Psoas muscle (tissue), 8 donors: ENCODE data around the gene SNX4. TPM values are rescaled to one million over a fixed set of nuclear protein-coding genes. Genes with fewer than 3 reads are reported as not detected.
A peak's percentile ranks its signal among the peaks of the same experiment; 100 is the strongest.

Experiments
- ATAC-seq, 4 donors: fragments of 200-7000 bp; cut with Tn5 transposase; one replicate each; pipeline ENCODE4 v1.9.1; 2020; ENCODE audit warnings: moderate library complexity in 3 of 4, mild to moderate bottlenecking in 2 of 4
- DNase-seq, 2 donors: peaks; one replicate each; pipeline ENCODE4 v3.0.0-alpha.2; 2020
- H3K27ac ChIP-seq: fragments of 200-600 bp; one replicate; pipeline ENCODE4 v1.8.0; 2022
- H3K27me3 ChIP-seq, 3 donors: fragments of 200-600 bp in 1 of 3; one replicate each; pipeline versions ENCODE4 v1.6.1 to v1.8.0; 2013 to 2022; ENCODE audit warnings: low read length in 2 of 3, mild to moderate bottlenecking in 2 of 3, moderate library complexity in 1 of 3; ENCODE audit not compliant: insufficient read depth in 3 of 3
- H3K36me3 ChIP-seq, 2 donors: fragments of 200-600 bp in 1 of 2; one replicate each; pipeline versions ENCODE4 v1.6.1 to v1.8.0; 2013 to 2022; ENCODE audit warnings: low read depth in 1 of 2, mild to moderate bottlenecking in 1 of 2, moderate library complexity in 1 of 2; ENCODE audit not compliant: insufficient read depth in 1 of 2
- H3K4me1 ChIP-seq: fragments of 200-600 bp; one replicate; pipeline ENCODE4 v1.8.0; 2022
- H3K4me3 ChIP-seq: fragments of 200-600 bp; one replicate; pipeline ENCODE4 v1.8.0; 2022; ENCODE audit warnings: mild to moderate bottlenecking
- H3K9me3 ChIP-seq: fragments of 200-600 bp; one replicate; pipeline ENCODE4 v1.8.0; 2022
- WGBS, 3 donors: extraction: QIAGEN DNeasy Blood & Tissue Kit; methylation state at CpG; one replicate each; pipeline versions ENCODE4 v1.1.6 to v1.1.7; 2013; 5-methylcytosine and 5-hydroxymethylcytosine counted together
- intact Hi-C, 2 donors: fragments of 100-400 bp; cut with DNase I; formaldehyde crosslinking; loops; one replicate each; pipeline versions ENCODE4 v1.11.0 to v1.14.2; 2022
- polyA plus RNA-seq, 3 donors: library from polyadenylated mRNA; stranded (reverse); fragments of 200-250 nt; gene quantifications; one replicate each; pipeline ENCODE4 v1.2.3, GENCODE V29; 2013
- total RNA-seq, 4 donors: library from RNA; stranded (reverse); fragmentation: NEBNext Ultra II Directional in 2 of 4; extraction: Animal tissue kit (Norgen Biotek cat#: 25700) in 2 of 4; gene quantifications; one replicate each; pipeline versions ENCODE4 v1.2.1 to v1.2.4, GENCODE V29; 2021 to 2023
- TF ChIP-seq, protein P1 (sequence below): fragments of 200-600 bp; IDR thresholded peaks from one replicate; pipeline ENCODE4 v1.8.0; 2022; ENCODE audit warnings: antibody characterized with exemption
- donor health status: healthy with polysubstance abuse.
- donor health status: DM: no; HTN: no; CAD: no; lungs with moderate emphysema.
- donor health status: Bipolar disorder and iron deficiency.
- donor health status: healthy.
- donor health status: DM: yes; HTN: yes; CAD: no.
- donor health status: DM: no; HTN: no; CAD: no.
- donor health status: DM: no; HTN: no; CAD: no.
- donor health status: DM: yes; HTN: yes; CAD: no.

Gene SNX4
- total and polyA plus RNA-seq, 7 donors, result 16.9 to 30.1 (median 23.6) TPM

DNA sequence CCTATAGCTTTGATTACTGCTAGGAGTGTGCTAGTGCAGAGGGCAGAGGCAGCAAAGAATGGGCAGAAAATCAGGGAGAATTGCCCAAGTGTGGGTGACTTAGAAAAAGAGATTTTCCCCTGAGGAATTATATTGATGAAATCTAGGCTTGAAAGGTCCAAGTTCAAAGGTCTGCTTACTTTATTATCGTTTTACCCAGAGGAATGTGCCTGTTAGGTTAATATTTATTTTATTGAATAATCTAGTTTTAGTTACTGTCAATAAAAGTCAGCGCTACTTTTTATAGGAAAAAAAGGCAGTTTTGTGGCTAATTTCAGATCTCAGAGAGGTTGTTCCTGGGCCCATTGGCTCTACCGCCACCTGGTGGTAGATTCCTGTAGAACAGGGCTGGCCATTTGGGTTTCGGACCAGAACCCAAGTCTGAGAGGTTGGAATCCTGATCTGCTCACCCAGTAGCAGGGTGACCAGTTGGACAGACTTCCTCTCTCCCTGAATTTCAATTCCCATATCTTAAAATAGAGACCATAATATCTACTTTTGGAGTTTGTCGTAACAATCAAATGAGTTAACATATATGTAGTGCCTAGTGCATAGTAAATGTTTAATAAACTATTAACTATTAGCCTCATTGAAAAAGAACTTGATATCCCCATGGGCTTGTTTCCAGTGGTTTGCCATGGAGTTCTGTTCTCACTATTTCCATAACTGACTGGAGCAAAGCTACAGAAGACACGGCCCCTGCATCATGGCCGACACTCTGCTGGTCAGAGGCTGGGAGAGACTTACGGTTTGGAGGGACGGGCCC lies 82.2 kb downstream of the SNX4 start:
- TF ChIP-seq, protein P1, sequence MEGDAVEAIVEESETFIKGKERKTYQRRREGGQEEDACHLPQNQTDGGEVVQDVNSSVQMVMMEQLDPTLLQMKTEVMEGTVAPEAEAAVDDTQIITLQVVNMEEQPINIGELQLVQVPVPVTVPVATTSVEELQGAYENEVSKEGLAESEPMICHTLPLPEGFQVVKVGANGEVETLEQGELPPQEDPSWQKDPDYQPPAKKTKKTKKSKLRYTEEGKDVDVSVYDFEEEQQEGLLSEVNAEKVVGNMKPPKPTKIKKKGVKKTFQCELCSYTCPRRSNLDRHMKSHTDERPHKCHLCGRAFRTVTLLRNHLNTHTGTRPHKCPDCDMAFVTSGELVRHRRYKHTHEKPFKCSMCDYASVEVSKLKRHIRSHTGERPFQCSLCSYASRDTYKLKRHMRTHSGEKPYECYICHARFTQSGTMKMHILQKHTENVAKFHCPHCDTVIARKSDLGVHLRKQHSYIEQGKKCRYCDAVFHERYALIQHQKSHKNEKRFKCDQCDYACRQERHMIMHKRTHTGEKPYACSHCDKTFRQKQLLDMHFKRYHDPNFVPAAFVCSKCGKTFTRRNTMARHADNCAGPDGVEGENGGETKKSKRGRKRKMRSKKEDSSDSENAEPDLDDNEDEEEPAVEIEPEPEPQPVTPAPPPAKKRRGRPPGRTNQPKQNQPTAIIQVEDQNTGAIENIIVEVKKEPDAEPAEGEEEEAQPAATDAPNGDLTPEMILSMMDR, result peak; percentile 96
- WGBS, 3 donors, result 51 to 55% (median 52%) methylated on average over 9 of the region's 9 CpGs
- Histone ChIP-seq H3K36me3 (no peaks in the 10 kb centered on the region), H3K27ac (no peak overlapping the region), H3K9me3 (peaks cover 4% of the 10 kb centered on the region), H3K4me3 (no peak overlapping the region), H3K27me3 (no peaks in the 10 kb centered on the region), H3K4me1 (no peaks in the 10 kb centered on the region)
- intact Hi-C loops, result loop anchor here (1.0 to 5.0 kb wide), 3 partner anchors 441 to 511 kb away; no protein-coding TSS in a partner anchor
- DNase-seq, result peak; percentile 56 to 67
- ATAC-seq, result peak in 3 of 4 donors; percentile 53 to 75 (median 54)

DNA sequence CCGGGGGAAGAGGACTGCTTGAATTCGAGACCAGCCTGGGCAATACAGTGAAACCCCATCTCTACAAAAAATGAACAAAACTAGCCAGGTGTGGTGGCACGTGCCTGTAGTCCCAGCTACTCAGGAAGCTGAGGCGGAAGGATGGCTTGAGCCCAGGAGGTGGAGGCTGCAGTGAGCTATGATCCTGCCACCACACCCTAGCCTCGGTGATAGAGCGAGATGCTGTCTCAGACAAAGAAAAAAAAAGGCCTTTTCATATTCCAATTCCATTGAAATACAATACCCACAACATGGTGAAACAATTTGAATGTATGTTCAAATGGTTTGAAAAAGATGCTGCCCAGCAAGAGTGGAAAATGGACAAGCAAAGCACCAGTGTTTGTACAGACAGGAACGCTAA lies 83.1 kb downstream of the SNX4 start:
- Histone ChIP-seq H3K27ac (no peak overlapping the region), H3K27me3 (no peaks in the 10 kb centered on the region), H3K4me1 (no peaks in the 10 kb centered on the region), H3K9me3 (no peaks in the 10 kb centered on the region), H3K36me3 (no peaks in the 10 kb centered on the region), H3K4me3 (no peak overlapping the region)
- intact Hi-C loops, result loop anchor here (1.0 to 5.0 kb wide), 3 partner anchors 440 to 510 kb away; no protein-coding TSS in a partner anchor
- TF ChIP-seq, protein P1, result no peak
- 78 to 88% (median 85%) methylated on average over 7 of the region's 7 CpGs for WGBS, 3 donors
- DNase-seq, result no peak
- ATAC-seq, result no peak

DNA sequence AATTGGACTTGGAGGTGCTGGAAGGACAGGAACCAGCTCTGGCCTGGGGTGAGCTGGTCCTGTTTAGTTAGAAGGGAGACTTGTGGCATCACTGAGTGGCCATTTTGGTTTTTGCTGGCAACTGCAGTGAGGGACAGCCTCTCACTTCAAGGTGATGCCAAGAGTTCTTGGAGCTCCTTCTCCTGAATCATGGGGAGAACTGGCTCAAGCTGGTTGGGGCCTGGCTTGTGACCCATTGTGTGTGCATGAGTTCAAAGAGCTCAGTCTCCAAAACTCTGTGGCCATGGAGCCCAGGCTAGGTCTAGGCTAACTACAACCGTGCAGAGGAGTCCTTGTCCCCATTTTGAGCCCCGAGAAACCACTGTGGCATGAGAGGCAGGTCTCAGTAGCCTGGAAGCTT lies 84.8 kb downstream of the SNX4 start:
- H3K27ac ChIP-seq, result no peak overlapping the region
- WGBS, 3 donors, result 91 to 99% (median 96%) methylated on average over 2 of the region's 2 CpGs
- no peak for DNase-seq
- TF ChIP-seq, protein P1, result no peak
- H3K27me3 ChIP-seq, result no peaks in the 10 kb centered on the region
- no peak overlapping the region for H3K4me3 ChIP-seq
- intact Hi-C loops, result loop anchor here in 1 of 2 donors (5.0 kb wide), 1 partner anchor 508 kb away; no protein-coding TSS in a partner anchor
- no peak for ATAC-seq
- no peaks in the 10 kb centered on the region for H3K4me1 ChIP-seq
- no peaks in the 10 kb centered on the region for H3K36me3 ChIP-seq
- no peaks in the 10 kb centered on the region for H3K9me3 ChIP-seq

DNA sequence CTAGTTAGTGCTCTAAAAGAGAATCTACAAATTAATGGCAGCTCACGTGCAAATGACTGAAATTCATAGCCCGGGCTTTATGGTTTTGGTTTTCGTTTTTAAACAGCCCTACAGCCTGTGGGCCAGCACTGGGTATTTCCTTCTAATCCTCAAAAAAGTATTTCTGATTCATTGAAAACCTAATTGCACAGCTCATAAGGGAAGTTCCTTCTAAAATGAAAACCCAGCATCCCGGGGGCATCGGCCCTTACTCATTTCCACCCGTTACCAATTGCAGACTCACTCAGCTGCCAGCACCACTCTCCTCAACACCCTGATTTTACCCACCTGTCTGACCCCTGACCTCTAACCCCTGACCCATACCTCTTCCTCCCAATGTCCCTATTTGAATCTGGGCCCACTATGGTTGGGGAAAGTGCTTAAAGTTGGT lies 85.4 kb downstream of the SNX4 start:
- WGBS, 3 donors, result 81 to 93% (median 89%) methylated on average over 6 of the region's 6 CpGs
- Histone ChIP-seq H3K27ac (no peak overlapping the region), H3K27me3 (no peaks in the 10 kb centered on the region), H3K36me3 (no peaks in the 10 kb centered on the region), H3K4me1 (no peaks in the 10 kb centered on the region), H3K9me3 (peaks cover 3% of the 10 kb centered on the region), H3K4me3 (no peak overlapping the region)
- ATAC-seq, result no peak
- intact Hi-C loops, result loop anchor here in 1 of 2 donors (5.0 kb wide), 1 partner anchor 507 kb away; no protein-coding TSS in a partner anchor
- DNase-seq, result no peak
- TF ChIP-seq, protein P1, result no peak
